Right lobe of liver (tissue), 6 donors: Measurements from ENCODE around the gene EFHD1. TPM values are rescaled to one million over a fixed set of nuclear protein-coding genes. Genes with fewer than 3 reads are reported as not detected.

Experiments used
- ATAC-seq, 4 donors: fragments of 200-7000 bp; cut with Tn5 transposase; one replicate each; pipeline ENCODE4 v1.9.1; 2020; ENCODE audit warnings: mild to moderate bottlenecking in 4 of 4, moderate library complexity in 4 of 4
- DNase-seq, 3 donors: peaks; one replicate each; pipeline ENCODE4 v3.0.0-alpha.2; 2020
- H3K27ac ChIP-seq, 3 donors: fragments of 200-600 bp; one replicate each; pipeline ENCODE4 v1.8.0; 2022
- H3K27me3 ChIP-seq, 2 donors: fragments of 200-600 bp; one replicate each; pipeline ENCODE4 v1.8.0; 2022
- H3K36me3 ChIP-seq, 4 donors: fragments of 200-600 bp; sonication (generic) in 1 of 4; one replicate each; pipeline versions ENCODE4 v1.5.1 to v1.8.0; 2017 to 2022; ENCODE audit warnings: control low read depth in 1 of 4
- H3K4me1 ChIP-seq, 4 donors: fragments of 200-600 bp; sonication (generic) in 1 of 4; one replicate each; pipeline versions ENCODE4 v1.5.1 to v1.8.0; 2017 to 2022; ENCODE audit warnings: control low read depth in 1 of 4
- H3K4me3 ChIP-seq, 3 donors: fragments of 200-600 bp; one replicate each; pipeline ENCODE4 v1.8.0; 2022
- H3K9me3 ChIP-seq, 4 donors: fragments of 200-600 bp; sonication (generic) in 1 of 4; one replicate each; pipeline versions ENCODE4 v1.5.1 to v1.8.0; 2017 to 2022; ENCODE audit warnings: control low read depth in 1 of 4
- POLR2A ChIP-seq: fragments of 450-650 bp; IDR thresholded peaks from one replicate; pipeline ENCODE4 v1.6.1; 2017; ENCODE audit warnings: antibody characterized with exemption, mild to moderate bottlenecking
- WGBS: methylation state at CpG from one replicate; pipeline ENCODE4 v1.1.6; 2018; ENCODE audit warnings: low coverage, low lambda C conversion rate; ENCODE audit not compliant: insufficient coverage; ENCODE audit errors: missing lambda C conversion rate; 5-methylcytosine and 5-hydroxymethylcytosine counted together
- intact Hi-C, 2 donors: fragments of 100-400 bp; cut with DNase I; formaldehyde crosslinking; loops; one replicate each; pipeline versions ENCODE4 v1.11.2 to v1.14.1; 2022
- total RNA-seq, 6 experiments: library from RNA; depleted of rRNA in 2 of 6; stranded (reverse); fragments of >200 nt in 2 of 6; fragmentation: NEBNext Ultra II Directional in 3 of 6; extraction: Animal tissue kit (Norgen Biotek cat#: 25700) in 3 of 6; gene quantifications; one replicate each; pipeline versions ENCODE4 v1.1.0 to v1.2.4, GENCODE V29; 2016 to 2023
- TF ChIP-seq, protein P1 (sequence below), 4 donors: fragments of 200-600 bp in 3 of 4; fragments of 450-650 bp in 1 of 4; IDR thresholded peaks; one replicate each; pipeline versions ENCODE4 v1.5.1 to v1.8.0; 2016 to 2022; ENCODE audit warnings: antibody characterized with exemption in 4 of 4, mild to moderate bottlenecking in 2 of 4
- donor health status: DM: no; HTN: yes; CAD: no.
- donor health status: DM: no; HTN: no; CAD: no.
- donor health status: DM: no; HTN: no; CAD: no.
- donor health status: DM: no; HTN: yes; CAD: no.
- donor health status: DM: no; HTN: yes; CAD: no.

EFHD1 gene
- total RNA-seq, 6 experiments from 2014 or later = 7.3 to 30.3 (median 10.7) TPM

DNA sequence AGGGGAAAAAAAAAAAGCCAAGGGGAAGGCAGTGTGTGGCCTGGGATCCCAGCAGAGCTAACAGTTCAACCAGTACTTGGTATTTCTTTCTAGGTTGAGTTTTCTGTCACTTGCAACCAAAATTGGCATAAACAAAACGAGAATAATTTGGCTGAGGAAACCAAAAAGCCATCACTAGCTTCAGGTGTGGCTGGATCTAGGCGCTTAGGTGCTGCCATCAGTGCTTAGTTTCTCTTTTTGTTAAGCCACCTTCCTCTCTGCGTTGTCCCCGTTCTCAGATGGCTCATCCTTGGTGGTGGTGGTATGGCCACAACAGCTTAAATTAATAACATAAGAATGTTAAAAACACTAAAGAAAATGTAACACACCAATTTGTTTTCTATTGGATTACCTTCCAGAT is 2.4 kb downstream of the EFHD1 start:
- peaks cover 0 to 16% (median 0%) of the 10 kb centered on the region in 4 donors for H3K4me1 ChIP-seq
- no peaks in the 10 kb centered on the region for H3K9me3 ChIP-seq
- DNase-seq = no peak
- H3K27me3 ChIP-seq = no peaks in the 10 kb centered on the region
- TF ChIP-seq, protein P1, sequence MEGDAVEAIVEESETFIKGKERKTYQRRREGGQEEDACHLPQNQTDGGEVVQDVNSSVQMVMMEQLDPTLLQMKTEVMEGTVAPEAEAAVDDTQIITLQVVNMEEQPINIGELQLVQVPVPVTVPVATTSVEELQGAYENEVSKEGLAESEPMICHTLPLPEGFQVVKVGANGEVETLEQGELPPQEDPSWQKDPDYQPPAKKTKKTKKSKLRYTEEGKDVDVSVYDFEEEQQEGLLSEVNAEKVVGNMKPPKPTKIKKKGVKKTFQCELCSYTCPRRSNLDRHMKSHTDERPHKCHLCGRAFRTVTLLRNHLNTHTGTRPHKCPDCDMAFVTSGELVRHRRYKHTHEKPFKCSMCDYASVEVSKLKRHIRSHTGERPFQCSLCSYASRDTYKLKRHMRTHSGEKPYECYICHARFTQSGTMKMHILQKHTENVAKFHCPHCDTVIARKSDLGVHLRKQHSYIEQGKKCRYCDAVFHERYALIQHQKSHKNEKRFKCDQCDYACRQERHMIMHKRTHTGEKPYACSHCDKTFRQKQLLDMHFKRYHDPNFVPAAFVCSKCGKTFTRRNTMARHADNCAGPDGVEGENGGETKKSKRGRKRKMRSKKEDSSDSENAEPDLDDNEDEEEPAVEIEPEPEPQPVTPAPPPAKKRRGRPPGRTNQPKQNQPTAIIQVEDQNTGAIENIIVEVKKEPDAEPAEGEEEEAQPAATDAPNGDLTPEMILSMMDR (IDR thresholded peaks at IDR 0.05) = no peak
- no peak for TF ChIP-seq POLR2A
- WGBS = 93% methylated on average over 4 of the region's 4 CpGs
- no peaks in the 10 kb centered on the region for H3K36me3 ChIP-seq
- no peak overlapping the region for H3K4me3 ChIP-seq
- intact Hi-C loops = no loop called here
- H3K27ac ChIP-seq = peak overlapping the region in 1 of 3 donors; percentile 20
- no peak for ATAC-seq

DNA sequence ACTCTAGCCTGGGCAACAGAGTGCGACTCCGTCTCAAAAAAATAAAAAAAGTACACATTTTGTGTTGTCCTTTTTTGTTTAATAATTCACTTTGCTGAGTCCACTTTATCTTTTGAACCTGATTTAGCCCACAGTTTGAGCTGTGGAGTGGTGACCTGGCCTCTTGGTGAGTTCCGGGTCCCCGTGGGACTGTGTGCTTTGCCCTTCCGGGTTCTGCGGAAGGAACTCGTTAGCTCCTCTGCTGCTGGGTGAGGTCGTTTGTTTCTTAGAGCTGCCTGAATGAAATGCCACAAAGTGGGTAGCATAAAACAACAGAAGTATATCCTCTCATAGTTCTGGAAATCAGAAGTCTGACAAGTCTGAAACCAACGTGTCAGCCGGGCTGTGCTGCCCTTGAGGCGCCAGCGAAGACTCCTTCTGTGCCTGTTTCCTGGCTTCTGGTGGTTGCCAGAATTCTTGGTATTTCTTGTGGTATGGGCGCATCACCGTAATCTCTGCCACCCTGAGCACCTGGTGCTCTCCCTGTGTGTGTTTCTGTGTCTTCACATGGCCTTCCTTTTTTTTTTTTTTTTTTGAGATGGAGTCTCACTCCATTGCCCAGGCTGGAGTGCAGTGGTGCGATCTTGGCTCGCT is 3.5 kb downstream of the EFHD1 start:
- 38% methylated on average over 12 of the region's 16 CpGs for WGBS
- TF ChIP-seq POLR2A = no peak
- TF ChIP-seq, protein P1 (IDR thresholded peaks at IDR 0.05) = no peak
- no peaks in the 10 kb centered on the region for H3K9me3 ChIP-seq

DNA sequence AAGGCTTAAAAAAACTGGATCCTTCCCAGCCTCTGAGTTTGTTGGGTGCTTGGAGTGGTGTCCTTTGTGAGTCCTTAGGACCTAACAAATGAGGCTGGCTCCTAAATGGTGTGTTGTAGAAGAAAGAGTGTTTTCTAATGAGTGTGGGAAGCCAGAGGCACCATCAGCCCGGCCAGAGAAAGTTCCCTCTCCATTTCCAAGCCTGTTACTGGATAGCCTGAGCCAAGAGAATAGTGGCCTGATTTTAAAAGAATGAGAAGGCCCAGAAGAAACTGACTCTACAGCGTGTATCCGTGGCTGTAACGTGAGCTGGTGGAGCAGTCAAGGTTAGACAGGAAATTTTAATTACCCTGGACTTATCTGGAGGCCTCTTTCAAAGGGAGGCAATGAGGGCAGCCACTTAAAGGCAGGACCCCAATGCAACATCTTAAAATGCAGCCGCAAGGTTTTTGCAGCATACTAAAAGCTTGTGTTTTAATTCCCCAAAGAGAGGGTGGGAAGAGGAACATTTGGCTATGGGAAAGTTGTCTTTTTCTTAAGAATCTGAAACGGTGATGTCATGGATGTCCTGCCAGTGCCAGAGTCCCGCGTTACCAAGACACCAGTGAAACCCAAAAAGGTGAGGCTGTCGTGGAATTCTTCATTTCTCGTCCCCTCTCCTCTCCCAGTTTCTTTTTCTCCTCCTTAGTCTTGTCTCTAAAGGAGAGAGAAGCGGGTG is 4.6 kb downstream of the EFHD1 start:
- ATAC-seq (no peak), DNase-seq (no peak)
- no peak for TF ChIP-seq POLR2A
- TF ChIP-seq, protein P1 (IDR thresholded peaks at IDR 0.05) = no peak
- intact Hi-C loops = no loop called here
- no peak overlapping the region for H3K27ac ChIP-seq
- H3K4me3 ChIP-seq = no peak overlapping the region
- H3K27me3 ChIP-seq = no peaks in the 10 kb centered on the region
- H3K36me3 ChIP-seq = no peaks in the 10 kb centered on the region
- no peaks in the 10 kb centered on the region for H3K9me3 ChIP-seq
- peaks cover 0 to 16% (median 0%) of the 10 kb centered on the region in 4 donors for H3K4me1 ChIP-seq
- 87% methylated on average over 9 of the region's 11 CpGs for WGBS

More for the DNA sequence above, 3.5 kb downstream of the EFHD1 start:
- peak overlapping the region in 2 of 3 donors; percentile 20 to 29 for H3K27ac ChIP-seq
- H3K4me3 ChIP-seq = peak overlapping the region in 1 of 3 donors; percentile 24
- peak in 3 of 4 donors; percentile 5 to 48 (median 28) for ATAC-seq
- intact Hi-C loops = no loop called here
- H3K36me3 ChIP-seq = no peaks in the 10 kb centered on the region
- no peak for DNase-seq
- peaks cover 0 to 16% (median 0%) of the 10 kb centered on the region in 4 donors for H3K4me1 ChIP-seq
- H3K27me3 ChIP-seq = no peaks in the 10 kb centered on the region

DNA sequence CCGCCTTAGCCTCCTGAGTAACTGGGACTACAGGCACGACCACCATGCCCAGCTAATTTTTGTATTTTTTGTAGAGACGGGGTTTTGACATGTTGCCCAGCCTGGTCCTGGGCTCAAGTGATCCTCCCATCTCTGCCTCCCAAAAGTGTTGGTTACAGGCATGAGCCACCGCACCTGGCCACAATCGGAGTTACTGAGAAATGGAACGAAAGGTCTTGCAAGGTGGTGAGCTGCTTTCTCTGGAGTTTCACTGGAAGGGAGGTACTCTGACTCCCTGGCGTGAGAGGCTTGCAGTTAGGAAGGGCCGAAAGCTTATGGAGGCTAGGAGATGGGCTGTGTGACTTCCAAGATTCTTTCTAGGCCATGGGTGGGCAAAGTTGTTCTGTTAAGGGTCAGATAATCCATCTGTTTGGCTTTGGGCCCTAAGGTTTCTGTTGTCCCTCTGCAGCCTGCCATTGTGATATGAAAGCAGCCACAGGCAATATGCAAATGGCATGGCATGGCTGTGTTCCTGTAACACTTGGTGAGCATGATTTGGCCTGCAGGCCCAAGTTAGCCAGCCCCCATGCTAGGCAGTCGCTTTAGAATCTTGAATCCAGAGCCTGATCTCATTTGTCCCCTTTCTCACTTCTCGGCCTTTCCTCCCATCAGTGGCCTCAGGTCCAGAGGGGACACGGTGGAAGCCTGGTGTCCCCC is 7.9 kb downstream of the EFHD1 start:
- Histone ChIP-seq H3K4me1 (peaks cover 0 to 7% (median 0%) of the 10 kb centered on the region in 4 donors), H3K4me3 (no peak overlapping the region), H3K36me3 (no peaks in the 10 kb centered on the region), H3K9me3 (no peaks in the 10 kb centered on the region), H3K27me3 (no peaks in the 10 kb centered on the region), H3K27ac (no peak overlapping the region)
- TF ChIP-seq, protein P1 (IDR thresholded peaks at IDR 0.05) = no peak
- TF ChIP-seq POLR2A = no peak
- ATAC-seq = no peak
- 89% methylated on average over 8 of the region's 11 CpGs for WGBS
- intact Hi-C loops = no loop called here
- DNase-seq = no peak
